Gastrocnemius medialis (tissue), 4 donors: ENCODE data around the gene GRAP2.

Source experiments
- CTCF ChIP-seq, 5 experiments: fragments of 450-650 bp in 3 of 5; fragments of 200-600 bp in 2 of 5; sonication (generic) in 2 of 5; IDR thresholded peaks in 4 of 5; conservative IDR thresholded peaks in 1 of 5; 1 replicate in 4 of 5; 2 replicates in 1 of 5; pipeline ENCODE4 v1.5.1; 2016 to 2019; ENCODE audit warnings: antibody characterized with exemption in 5 of 5, mild to moderate bottlenecking in 3 of 5, moderate library complexity in 3 of 5
- POLR2A ChIP-seq, 2 donors: fragments of 450-650 bp; IDR thresholded peaks; one replicate each; pipeline ENCODE4 v1.6.1; 2017; ENCODE audit warnings: antibody characterized with exemption in 2 of 2, mild to moderate bottlenecking in 2 of 2, moderate library complexity in 2 of 2

GRCh38 chr22:39995393-39996252 is 94.7 kb downstream of the GRAP2 start:
- TF ChIP-seq CTCF (IDR thresholded peaks at IDR 0.05 in 4 of 5, conservative IDR thresholded peaks at IDR 0.05 in 1 of 5) (no peak), POLR2A (IDR thresholded peaks at IDR 0.05) (no peak)
